Measurements from ENCODE around the gene PRADC1.
"Not testable (repeated sequence)": the region's sequence is repeated elsewhere in the genome, so short reads cannot be mapped to it uniquely, and the experiment has no call there.

PRADC1 gene

GRCh38 chr2:73203055-73203681 lies 29.9 kb downstream of the PRADC1 start:
- DNase-seq = no peak
- no peaks in the 10 kb centered on the region for H4K20me1 ChIP-seq (ENCODE audit: insufficient read depth, low read length)
- H3K4me1 ChIP-seq (ENCODE audit: insufficient read depth, low read length) = no peaks in the 10 kb centered on the region
- TF ChIP-seq EZH2 (IDR thresholded peaks at IDR 0.05; ENCODE audit: borderline replicate concordance, low read depth, low read length, severe bottlenecking) (no peak), CTCF (IDR thresholded peaks at IDR 0.05; ENCODE audit: borderline replicate concordance, extremely low read depth, low read length, poor library complexity, severe bottlenecking) (no peak)
- no peak overlapping the region for H2AFZ ChIP-seq (ENCODE audit: low read depth, low read length)
- H3K79me2 ChIP-seq (ENCODE audit: insufficient read depth, low read length) = no peaks in the 10 kb centered on the region
- H3K27me3 ChIP-seq (ENCODE audit: insufficient read depth, low read length, poor library complexity) = peaks cover 4% of the 10 kb centered on the region
- no peak overlapping the region for H3K4me3 ChIP-seq (ENCODE audit: low read depth in 1 of 2, low read length in 2 of 2)
- no peak overlapping the region for H3K27ac ChIP-seq (ENCODE audit: low read length)
- no peak overlapping the region for H3K4me2 ChIP-seq (ENCODE audit: insufficient read depth, low read length)
- ATAC-seq (ENCODE audit: insufficient read depth, low read depth) = no peak
- H3K9ac ChIP-seq (ENCODE audit: low read depth, low read length) = no peak overlapping the region
- H3K36me3 ChIP-seq (ENCODE audit: insufficient read depth, low read length) = no peaks in the 10 kb centered on the region
- no peaks in the 10 kb centered on the region for H3K9me3 ChIP-seq (ENCODE audit: insufficient read depth, low read length, severe bottlenecking)

- Histone ChIP-seq H3K36me3 (ENCODE audit: insufficient read depth, low read length) (no peaks in the 10 kb centered on the region), H3K79me2 (ENCODE audit: insufficient read depth, low read length) (no peaks in the 10 kb centered on the region), H4K20me1 (ENCODE audit: insufficient read depth, low read length) (no peaks in the 10 kb centered on the region), H3K9ac (ENCODE audit: low read depth, low read length) (no peak within 1 kb of the TSS), H3K27ac (ENCODE audit: low read length) (no peak within 1 kb of the TSS), H3K4me2 (ENCODE audit: insufficient read depth, low read length) (no peak within 1 kb of the TSS), H3K4me3 (ENCODE audit: low read depth in 1 of 2, low read length in 2 of 2) (no peak within 1 kb of the TSS), H3K27me3 (ENCODE audit: insufficient read depth, low read length, poor library complexity) (peaks cover 9% of the 10 kb centered on the region), H2AFZ (ENCODE audit: low read depth, low read length) (no peak within 1 kb of the TSS), H3K4me1 (ENCODE audit: insufficient read depth, low read length) (no peaks in the 10 kb centered on the region), H3K9me3 (ENCODE audit: insufficient read depth, low read length, severe bottlenecking) (no peaks in the 10 kb centered on the region)
- ATAC-seq (ENCODE audit: insufficient read depth, low read depth) (no peak), DNase-seq (no peak)
- TF ChIP-seq CTCF (IDR thresholded peaks at IDR 0.05; ENCODE audit: borderline replicate concordance, extremely low read depth, low read length, poor library complexity, severe bottlenecking) (no peak), EZH2 (IDR thresholded peaks at IDR 0.05; ENCODE audit: borderline replicate concordance, low read depth, low read length, severe bottlenecking) (no peak)
Measured at GRCh38 chr2:73202156-73203054, 30.6 kb downstream of the PRADC1 start, which contains the start of gene NOTO. TSS of gene NOTO (plus strand) at chr2:73202574. CDS start at chr2:73202667, 93 bp downstream.

GRCh38 chr2:73200281-73200680 lies 32.8 kb downstream of the PRADC1 start:
- DNase-seq; H3K36me3 ChIP-seq (ENCODE audit: insufficient read depth, low read length); H3K4me1 ChIP-seq (ENCODE audit: insufficient read depth, low read length); H4K20me1 ChIP-seq (ENCODE audit: insufficient read depth, low read length); H3K27me3 ChIP-seq (ENCODE audit: insufficient read depth, low read length, poor library complexity); H3K9ac ChIP-seq (ENCODE audit: low read depth, low read length); H3K79me2 ChIP-seq (ENCODE audit: insufficient read depth, low read length); H3K4me3 ChIP-seq (ENCODE audit: low read depth in 1 of 2, low read length in 2 of 2); H3K4me2 ChIP-seq (ENCODE audit: insufficient read depth, low read length); H2AFZ ChIP-seq (ENCODE audit: low read depth, low read length); ATAC-seq (ENCODE audit: insufficient read depth, low read depth); H3K27ac ChIP-seq (ENCODE audit: low read length); H3K9me3 ChIP-seq (ENCODE audit: insufficient read depth, low read length, severe bottlenecking): not testable (repeated sequence)

GRCh38 chr2:73197579-73197978 lies 35.5 kb downstream of the PRADC1 start:
- H3K9me3 ChIP-seq (ENCODE audit: insufficient read depth, low read length, severe bottlenecking) = no peaks in the 10 kb centered on the region
- no peak overlapping the region for H2AFZ ChIP-seq (ENCODE audit: low read depth, low read length)
- no peak overlapping the region for H3K4me3 ChIP-seq (ENCODE audit: low read depth in 1 of 2, low read length in 2 of 2)
- H3K4me2 ChIP-seq (ENCODE audit: insufficient read depth, low read length) = no peak overlapping the region
- H4K20me1 ChIP-seq (ENCODE audit: insufficient read depth, low read length) = no peaks in the 10 kb centered on the region
- H3K27me3 ChIP-seq (ENCODE audit: insufficient read depth, low read length, poor library complexity) = peaks cover 9% of the 10 kb centered on the region
- H3K36me3 ChIP-seq (ENCODE audit: insufficient read depth, low read length) = no peaks in the 10 kb centered on the region
- no peaks in the 10 kb centered on the region for H3K79me2 ChIP-seq (ENCODE audit: insufficient read depth, low read length)
- ATAC-seq (ENCODE audit: insufficient read depth, low read depth) (no peak), DNase-seq (no peak)
- no peaks in the 10 kb centered on the region for H3K4me1 ChIP-seq (ENCODE audit: insufficient read depth, low read length)
- TF ChIP-seq EZH2 (IDR thresholded peaks at IDR 0.05; ENCODE audit: borderline replicate concordance, low read depth, low read length, severe bottlenecking) (no peak), CTCF (IDR thresholded peaks at IDR 0.05; ENCODE audit: borderline replicate concordance, extremely low read depth, low read length, poor library complexity, severe bottlenecking) (no peak)
- H3K27ac ChIP-seq (ENCODE audit: low read length) = no peak overlapping the region
- no peak overlapping the region for H3K9ac ChIP-seq (ENCODE audit: low read depth, low read length)

Measured in DND-41 (cell line).